Muscle of arm (tissue), 12 donors: Measurements from ENCODE around the gene F12. TPM values are rescaled to one million over a fixed set of nuclear protein-coding genes. Genes with fewer than 3 reads are reported as not detected.
"Not testable (repeated sequence)": the region's sequence is repeated elsewhere in the genome, so short reads cannot be mapped to it uniquely, and the experiment has no call there.

Experiments used
- DNase-seq: peaks from one replicate; pipeline ENCODE4 v3.0.0-alpha.2; 2013
- polyA plus RNA-seq, 12 donors: library from polyadenylated mRNA; unstranded; fragments of 120-200 nt; gene quantifications; one replicate each; pipeline ENCODE4 v1.2.1, GENCODE V29; 2013; ENCODE audit not compliant: insufficient read length in 12 of 12

The F12 gene
- polyA plus RNA-seq, 12 donors, result 0.23 to 1.8 (median 0.39) TPM; not detected in 2

GRCh38 chr5:177388521-177389052 lies 20.8 kb downstream of the F12 start:
- no peak for DNase-seq

GRCh38 chr5:177387405-177387804 lies 22.0 kb downstream of the F12 start:
- DNase-seq, result no peak

- no peak for DNase-seq
Observed at GRCh38 chr5:177386542-177386941, 22.8 kb downstream of the F12 start.

- no peak for DNase-seq
Observed at GRCh38 chr5:177385720-177386119, 23.6 kb downstream of the F12 start.

GRCh38 chr5:177384134-177384533 lies 25.2 kb downstream of the F12 start, which contains the start of gene SLC34A1:
SLC34A1 (plus strand) TSS chr5:177384434; CDS start chr5:177385742, 1,308 bp downstream.
- no peak for DNase-seq

- no peak for DNase-seq
Observed at GRCh38 chr5:177383181-177383580, 26.2 kb downstream of the F12 start.

GRCh38 chr5:177382423-177383029 lies 26.8 kb downstream of the F12 start:
- DNase-seq, result no peak

- DNase-seq, result no peak
Observed at GRCh38 chr5:177380805-177381126, 28.6 kb downstream of the F12 start.

GRCh38 chr5:177378884-177379883 lies 30.2 kb downstream of the F12 start:
- no peak for DNase-seq

GRCh38 chr5:177377851-177378776 lies 31.2 kb downstream of the F12 start:
- DNase-seq, result no peak

- no peak for DNase-seq
Observed at GRCh38 chr5:177376107-177376506, 33.3 kb downstream of the F12 start.

GRCh38 chr5:177375516-177375915 lies 33.8 kb downstream of the F12 start:
- not testable (repeated sequence) for DNase-seq

- no peak for DNase-seq
Observed at GRCh38 chr5:177374211-177374610, 35.2 kb downstream of the F12 start.

- DNase-seq, result no peak
Observed at GRCh38 chr5:177373806-177374205, 35.6 kb downstream of the F12 start.

GRCh38 chr5:177372910-177373309 lies 36.5 kb downstream of the F12 start:
- no peak for DNase-seq

GRCh38 chr5:177372034-177372896 lies 37.1 kb downstream of the F12 start:
- no peak for DNase-seq

GRCh38 chr5:177371120-177372033 lies 38.0 kb downstream of the F12 start:
- no peak for DNase-seq

- DNase-seq, result peak; percentile 78
Observed at GRCh38 chr5:177370488-177371119, 38.8 kb downstream of the F12 start.
